GM13976 (cell line): ENCODE measurements around the gene GRID1.

Experiments
- DNase-seq: peaks from one replicate; pipeline ENCODE4 v3.0.0; 2012; ENCODE audit warnings: low spot score
- in situ Hi-C: fragments of 300-500 bp; cut with MboI; formaldehyde crosslinking; loops from one replicate; pipeline ENCODE4 v1.12.0; 2022; ENCODE audit warnings: low sequenced_read_pairs, mixed read lengths, inconsistent platforms; ENCODE audit not compliant: unreplicated experiment
- TF ChIP-seq, protein P1 (sequence below): IDR thresholded peaks from 2 replicates; pipeline ENCODE4 v1.5.1; 2012; ENCODE audit warnings: borderline replicate concordance, mild to moderate bottlenecking; ENCODE audit not compliant: insufficient read depth; ENCODE audit errors: extremely low read depth, missing control alignments, control extremely low read depth

The GRID1 gene

DNA sequence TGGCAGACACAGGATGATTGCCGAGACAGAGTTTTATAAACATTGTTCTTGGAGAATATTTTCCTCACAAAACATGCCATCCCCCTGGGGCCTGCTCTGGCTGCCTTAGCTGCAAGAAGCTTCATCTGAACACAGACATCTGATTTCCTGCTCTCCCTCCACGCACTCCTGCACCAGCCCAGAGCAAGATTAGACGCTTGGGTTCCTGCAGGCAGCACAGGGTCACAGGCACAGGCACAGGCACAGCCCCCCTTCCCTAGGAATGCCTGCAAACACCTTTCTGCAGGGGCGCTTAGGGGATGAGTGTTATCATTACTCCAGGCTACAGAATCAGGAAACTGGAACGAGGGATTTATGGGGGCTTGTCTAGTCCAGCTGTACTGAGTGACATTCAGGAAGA is 450.3 kb downstream of the GRID1 start:
- TF ChIP-seq, protein P1, sequence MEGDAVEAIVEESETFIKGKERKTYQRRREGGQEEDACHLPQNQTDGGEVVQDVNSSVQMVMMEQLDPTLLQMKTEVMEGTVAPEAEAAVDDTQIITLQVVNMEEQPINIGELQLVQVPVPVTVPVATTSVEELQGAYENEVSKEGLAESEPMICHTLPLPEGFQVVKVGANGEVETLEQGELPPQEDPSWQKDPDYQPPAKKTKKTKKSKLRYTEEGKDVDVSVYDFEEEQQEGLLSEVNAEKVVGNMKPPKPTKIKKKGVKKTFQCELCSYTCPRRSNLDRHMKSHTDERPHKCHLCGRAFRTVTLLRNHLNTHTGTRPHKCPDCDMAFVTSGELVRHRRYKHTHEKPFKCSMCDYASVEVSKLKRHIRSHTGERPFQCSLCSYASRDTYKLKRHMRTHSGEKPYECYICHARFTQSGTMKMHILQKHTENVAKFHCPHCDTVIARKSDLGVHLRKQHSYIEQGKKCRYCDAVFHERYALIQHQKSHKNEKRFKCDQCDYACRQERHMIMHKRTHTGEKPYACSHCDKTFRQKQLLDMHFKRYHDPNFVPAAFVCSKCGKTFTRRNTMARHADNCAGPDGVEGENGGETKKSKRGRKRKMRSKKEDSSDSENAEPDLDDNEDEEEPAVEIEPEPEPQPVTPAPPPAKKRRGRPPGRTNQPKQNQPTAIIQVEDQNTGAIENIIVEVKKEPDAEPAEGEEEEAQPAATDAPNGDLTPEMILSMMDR = no peak
- in situ Hi-C loops = no loop called here
- DNase-seq = no peak

DNA sequence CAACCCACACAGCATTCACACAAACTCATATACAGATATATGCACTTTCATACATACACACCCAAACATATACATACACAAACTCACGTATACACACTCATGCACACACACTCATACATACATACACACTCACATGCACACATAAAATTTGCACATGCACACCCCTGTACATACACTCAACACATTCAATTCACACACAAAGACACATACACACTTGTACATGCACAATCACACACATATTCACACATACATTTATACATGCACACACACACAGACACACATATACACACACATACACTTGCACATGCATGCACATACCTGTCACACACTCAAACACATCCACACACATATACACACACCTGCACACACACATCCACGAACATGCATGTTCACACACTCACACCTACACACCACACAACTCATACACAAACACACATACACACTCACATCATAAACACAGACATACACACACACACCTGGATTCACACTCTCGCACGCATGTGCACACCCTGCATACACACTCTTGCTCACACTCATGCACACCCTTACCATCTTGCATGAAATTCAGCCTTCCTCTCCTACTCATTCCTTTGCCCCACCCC is 451.2 kb downstream of the GRID1 start:
- in situ Hi-C loops = no loop called here
- no peak for DNase-seq
- TF ChIP-seq, protein P1 = no peak

- no peak for DNase-seq
- TF ChIP-seq, protein P1 = no peak
- in situ Hi-C loops = no loop called here
Measured at GRCh38 chr10:85914720-85915119, 451.9 kb downstream of the GRID1 start.

GRCh38 chr10:85908462-85908861 is 458.1 kb downstream of the GRID1 start:
- no peak for DNase-seq
- in situ Hi-C loops = no loop called here
- TF ChIP-seq, protein P1 = no peak

- in situ Hi-C loops = no loop called here
- TF ChIP-seq, protein P1 = no peak
- no peak for DNase-seq
Measured at GRCh38 chr10:85902051-85902450, 464.5 kb downstream of the GRID1 start.

- in situ Hi-C loops = no loop called here
- DNase-seq = no peak
- TF ChIP-seq, protein P1 = no peak
Measured at GRCh38 chr10:85901599-85901998, 465.0 kb downstream of the GRID1 start.

GRCh38 chr10:85900487-85900886 is 466.1 kb downstream of the GRID1 start:
- in situ Hi-C loops = no loop called here
- TF ChIP-seq, protein P1 = no peak
- DNase-seq = no peak
